ENCODE data around the gene ZNF205. TPM values are rescaled to one million over a fixed set of nuclear protein-coding genes. Genes with fewer than 3 reads are reported as not detected.

ZNF205 gene
- polyA plus RNA-seq, 1 of the 3 experiments (the other 2 are of a cell fraction): 9.7 TPM

DNA sequence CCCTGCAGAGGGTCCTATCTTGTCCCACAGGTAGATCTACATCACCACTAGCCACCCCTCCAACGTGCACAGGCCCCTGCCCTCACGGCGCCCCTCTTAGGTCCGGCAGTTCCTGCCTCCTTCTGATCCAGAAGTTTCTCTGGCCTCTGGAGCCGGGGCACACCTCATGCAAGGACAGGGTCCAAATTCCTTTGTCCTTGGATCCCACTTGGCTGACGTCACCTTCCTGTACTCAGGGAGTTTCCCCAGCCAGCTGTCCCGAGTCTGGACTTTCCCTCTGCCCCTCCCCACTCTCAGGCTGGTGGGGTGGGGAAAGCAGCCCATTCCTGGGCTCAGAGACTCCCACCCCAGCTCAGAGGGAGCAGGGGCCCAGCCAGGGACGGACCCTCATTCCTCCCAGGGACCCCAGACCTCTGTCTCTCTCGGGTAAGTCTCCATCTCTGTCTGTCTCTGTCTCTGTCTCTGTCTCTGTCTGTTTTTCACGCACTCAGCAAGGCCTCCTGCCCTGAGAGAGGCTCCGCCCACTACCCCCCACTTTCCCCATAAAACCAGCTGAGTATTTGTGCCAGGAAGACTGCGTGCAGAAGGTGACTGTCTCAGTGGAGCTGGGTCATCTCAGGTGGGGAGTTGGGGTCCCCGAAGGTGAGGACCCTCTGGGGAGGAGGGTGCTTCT lies 47.2 kb upstream of the ZNF205 start, which contains the start of gene IL32:
Gene IL32, plus strand, starts transcription at position 572 of the 673 bp plus-strand sequence. CDS start 172 bp downstream, outside the sequence.
- Histone ChIP-seq H4K20me1 (ENCODE audit: insufficient read depth) (no peaks in the 10 kb centered on the region), H3F3A (replicated peaks; ENCODE audit: insufficient read depth) (no peaks in the 10 kb centered on the region), H3K4me2 (peak within 1 kb of the TSS; percentile 46; the same call in 1 of the 2 replicates), H3K79me2 (ENCODE audit: insufficient read depth) (no peaks in the 10 kb centered on the region), H3K4me3 (ENCODE audit: low read depth in 2 of 2, low read length in 1 of 2) (peak within 1 kb of the TSS in 1 of 2 experiments; percentile 50; a peak in 1 of 4 replicates), H3K27ac (ENCODE audit: low read depth in 2 of 2, low read length in 1 of 2) (no peak within 1 kb of the TSS), H3K27me3 (ENCODE audit: insufficient read depth) (no peaks in the 10 kb centered on the region), H3K4me1 (ENCODE audit: control insufficient read depth in 1 of 2, insufficient read depth in 2 of 2, low read depth in 1 of 2, low read length in 1 of 2) (no peaks in the 10 kb centered on the region; a peak in 1 of 4 replicates), H3K36me3 (replicated peaks in 1 of 2; ENCODE audit: control insufficient read depth in 1 of 2, insufficient read depth in 2 of 2, low read length in 1 of 2) (no peaks in the 10 kb centered on the region), H3K9me2 (no peaks in the 10 kb centered on the region), H3K9ac (peak within 1 kb of the TSS; percentile 59), H2AFZ (ENCODE audit: low read depth) (peak within 1 kb of the TSS; percentile 80), H3K9me3 (no peaks in the 10 kb centered on the region)
- 48% methylated on average over 11 of the region's 13 CpGs for WGBS (ENCODE audit: low lambda C conversion rate)
- no peak for DNase-seq
- TF ChIP-seq TCF12 (IDR thresholded peaks at IDR 0.05) (0 out of 2 replicates have a peak, but pooled peaks have one; percentile 25), EP300 (IDR thresholded peaks at IDR 0.05; ENCODE audit: borderline replicate concordance in 1 of 2, low read depth in 1 of 2, low read length in 1 of 2) (no peak)
- POLR2A ChIA-PET: no interaction called here
- CTCF ChIA-PET: interaction anchor here (1.0 to 3.9 kb wide), 5 partner anchors 15 to 36 kb away, joined by 3 to 26 read pairs (median 3); no protein-coding TSS in a partner anchor

GRCh38 chr16:3065742-3066439 lies 46.5 kb upstream of the ZNF205 start:
- POLR2A ChIA-PET: no interaction called here
- Histone ChIP-seq H2AFZ (ENCODE audit: low read depth) (peak overlapping the region; percentile 80), H3K4me1 (ENCODE audit: control insufficient read depth in 1 of 2, insufficient read depth in 2 of 2, low read depth in 1 of 2, low read length in 1 of 2) (no peaks in the 10 kb centered on the region; a peak in 1 of 4 replicates), H3K79me2 (ENCODE audit: insufficient read depth) (no peaks in the 10 kb centered on the region), H3K27me3 (ENCODE audit: insufficient read depth) (no peaks in the 10 kb centered on the region), H3K4me2 (peak overlapping the region; percentile 46; the same call in 1 of the 2 replicates), H3K9ac (peak overlapping the region; percentile 59), H3K4me3 (ENCODE audit: low read depth in 2 of 2, low read length in 1 of 2) (peak overlapping the region in 1 of 2 experiments; percentile 50; a peak in 1 of 4 replicates), H3F3A (replicated peaks; ENCODE audit: insufficient read depth) (no peaks in the 10 kb centered on the region), H4K20me1 (ENCODE audit: insufficient read depth) (no peaks in the 10 kb centered on the region), H3K9me2 (no peaks in the 10 kb centered on the region), H3K36me3 (replicated peaks in 1 of 2; ENCODE audit: control insufficient read depth in 1 of 2, insufficient read depth in 2 of 2, low read length in 1 of 2) (no peaks in the 10 kb centered on the region), H3K9me3 (no peaks in the 10 kb centered on the region), H3K27ac (ENCODE audit: low read depth in 2 of 2, low read length in 1 of 2) (no peak overlapping the region)
- DNase-seq: no peak
- TF ChIP-seq EP300 (IDR thresholded peaks at IDR 0.05; ENCODE audit: borderline replicate concordance in 1 of 2, low read depth in 1 of 2, low read length in 1 of 2) (no peak), RFX5 (IDR thresholded peaks at IDR 0.05; ENCODE audit: low read length) (no peak), ELF1 (IDR thresholded peaks at IDR 0.05) (no peak), TAF1 (IDR thresholded peaks at IDR 0.05; ENCODE audit: borderline replicate concordance, low read depth, low read length) (no peak), CHD2 (IDR thresholded peaks at IDR 0.05; ENCODE audit: low read length, partially characterized antibody) (no peak)
- TF ChIP-seq, protein P1, sequence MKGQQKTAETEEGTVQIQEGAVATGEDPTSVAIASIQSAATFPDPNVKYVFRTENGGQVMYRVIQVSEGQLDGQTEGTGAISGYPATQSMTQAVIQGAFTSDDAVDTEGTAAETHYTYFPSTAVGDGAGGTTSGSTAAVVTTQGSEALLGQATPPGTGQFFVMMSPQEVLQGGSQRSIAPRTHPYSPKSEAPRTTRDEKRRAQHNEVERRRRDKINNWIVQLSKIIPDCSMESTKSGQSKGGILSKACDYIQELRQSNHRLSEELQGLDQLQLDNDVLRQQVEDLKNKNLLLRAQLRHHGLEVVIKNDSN (IDR thresholded peaks at IDR 0.05; ENCODE audit: borderline replicate concordance, low read depth): no peak
- TF ChIP-seq, protein P2, sequence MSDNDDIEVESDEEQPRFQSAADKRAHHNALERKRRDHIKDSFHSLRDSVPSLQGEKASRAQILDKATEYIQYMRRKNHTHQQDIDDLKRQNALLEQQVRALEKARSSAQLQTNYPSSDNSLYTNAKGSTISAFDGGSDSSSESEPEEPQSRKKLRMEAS (IDR thresholded peaks at IDR 0.05; ENCODE audit: low read depth): no peak
- CTCF ChIA-PET: interaction anchor here (1.0 to 3.9 kb wide), 4 partner anchors 14 to 37 kb away, joined by 3 to 26 read pairs (median 4); no protein-coding TSS in a partner anchor
- WGBS (ENCODE audit: low lambda C conversion rate): 93% methylated on average over 10 of the region's 26 CpGs

Data from SK-N-SH (cell line).